ENCODE data around the gene RARS1. TPM values are rescaled to one million over a fixed set of nuclear protein-coding genes. Genes with fewer than 3 reads are reported as not detected.

The RARS1 gene
- total and polyA plus RNA-seq, 2 of the 8 experiments (the other 6 are each of a cell fraction or from before 2014, with no cell fraction given): 30.2 to 108 TPM

DNA sequence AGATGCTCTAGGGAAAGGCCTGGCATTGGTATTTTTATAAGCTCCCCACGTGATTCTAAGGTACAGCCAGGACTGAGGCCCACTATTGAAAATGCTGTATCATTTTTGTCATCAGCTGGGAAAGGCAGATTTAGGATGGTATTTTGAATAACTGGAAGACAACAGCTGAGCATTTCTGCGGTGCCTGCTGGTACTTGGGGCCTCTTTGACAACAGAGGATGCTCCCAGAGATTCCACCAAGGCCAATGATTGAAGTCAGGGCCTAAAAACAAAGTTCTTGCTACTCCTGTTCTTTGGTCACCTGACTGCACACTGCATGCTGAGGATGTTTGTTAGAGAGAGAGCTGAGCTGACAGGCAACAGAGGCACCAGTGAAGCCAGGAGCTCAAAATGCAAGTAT lies 50.9 kb downstream of the RARS1 start:
- Histone ChIP-seq H3K9me3 (ENCODE audit: insufficient read depth in 2 of 2, low read depth in 1 of 2, low read length in 1 of 2) (no peaks in the 10 kb centered on the region), H3K79me2 (ENCODE audit: control insufficient read depth in 1 of 2, insufficient read depth in 2 of 2, low read length in 2 of 2) (no peaks in the 10 kb centered on the region), H3K4ac (replicated peaks; ENCODE audit: insufficient read length, low read depth, low read length) (no peak overlapping the region), H2BK15ac (ENCODE audit: low read length) (no peak overlapping the region), H3K36me3 (ENCODE audit: control insufficient read depth in 2 of 4, insufficient read depth in 4 of 4, low read length in 3 of 4) (no peaks in the 10 kb centered on the region), H2AK5ac (ENCODE audit: low read depth, low read length) (no peak overlapping the region), H3K23ac (ENCODE audit: insufficient read length) (no peak overlapping the region), H2BK120ac (replicated peaks; ENCODE audit: low read depth, low read length) (no peak overlapping the region), H4K8ac (ENCODE audit: extremely low read depth, insufficient read depth, low read length) (no peak overlapping the region), H2BK5ac (ENCODE audit: low read depth, low read length) (no peak overlapping the region), H3K4me2 (ENCODE audit: insufficient read depth in 1 of 2, low read depth in 2 of 2, low read length in 2 of 2) (no peak overlapping the region), H3K23me2 (ENCODE audit: low read depth, low read length) (0 out of 2 replicates have a peak, but pooled peaks cover 2% of the 10 kb centered on the region), H4K5ac (ENCODE audit: insufficient read length, low read depth, low read length) (no peak overlapping the region), H3K9ac (replicated peaks in 1 of 4; ENCODE audit: extremely low read depth in 1 of 4, low read depth in 3 of 4, low read length in 3 of 4) (no peak overlapping the region), H3K4me1 (replicated peaks in 1 of 4; ENCODE audit: control insufficient read depth in 3 of 4, insufficient read depth in 4 of 4, low read length in 3 of 4) (peaks cover 0 to 4% (median 0%) of the 10 kb centered on the region in 4 experiments; a peak in 3 of 7 replicates), H4K20me1 (replicated peaks in 1 of 2; ENCODE audit: control insufficient read depth in 1 of 2, insufficient read depth in 2 of 2, low read length in 2 of 2) (no peaks in the 10 kb centered on the region), H4K91ac (replicated peaks; ENCODE audit: insufficient read length, low read length) (no peak overlapping the region), H2BK20ac (ENCODE audit: low read length) (no peak overlapping the region), H3K79me1 (ENCODE audit: low read depth, low read length) (no peaks in the 10 kb centered on the region), H2AFZ (ENCODE audit: low read length) (no peak overlapping the region), H3K27me3 (replicated peaks in 1 of 4; ENCODE audit: control insufficient read depth in 3 of 4, extremely low read depth in 1 of 4, insufficient read depth in 3 of 4, low read length in 3 of 4) (no peaks in the 10 kb centered on the region), H3K4me3 (ENCODE audit: extremely low read depth in 1 of 4, insufficient read depth in 2 of 4, low read depth in 3 of 4, low read length in 4 of 4) (no peak overlapping the region), H2BK12ac (ENCODE audit: low read depth, low read length) (no peak overlapping the region), H3K56ac (replicated peaks; ENCODE audit: insufficient read length, low read depth, low read length) (no peak overlapping the region), H3K18ac (ENCODE audit: extremely low read depth, low read length) (no peak overlapping the region; the same call in 1 of the 2 replicates), H3K14ac (ENCODE audit: insufficient read length) (no peak overlapping the region), H3K27ac (ENCODE audit: low read depth, low read length) (no peak overlapping the region)
- POLR2A ChIA-PET (ENCODE audit: partially characterized antibody): interaction anchor here (0.7 to 1.2 kb wide), 3 partner anchors 9 to 316 kb away, joined by 3 to 4 read pairs (median 3); no protein-coding TSS in a partner anchor
- WGBS, 2 experiments (ENCODE audit: extremely low coverage in 1 of 2, insufficient coverage in 1 of 2, insufficient read length in 1 of 2, insufficient replicate concordance in 2 of 2, low coverage in 1 of 2, low lambda C conversion rate in 2 of 2, missing lambda C conversion rate in 1 of 2): 88% methylated on average over 2 of the region's 2 CpGs; no CpG with 5 or more reads in 1 of the 2 experiments
- DNase-seq (ENCODE audit: low read depth in 1 of 2, low spot score in 2 of 2): no peak
- FAIRE-seq: no peak
- TF ChIP-seq NRF1 (IDR thresholded peaks at IDR 0.05; ENCODE audit: low read depth, low read length): no peak
- no peak for TF ChIP-seq HDAC2 (IDR thresholded peaks at IDR 0.05; ENCODE audit: borderline replicate concordance in 1 of 2, low read depth in 2 of 2, low read length in 2 of 2)
- TF ChIP-seq TBP (IDR thresholded peaks at IDR 0.05; ENCODE audit: low read depth, low read length): no peak
- TF ChIP-seq RXRA (IDR thresholded peaks at IDR 0.05; ENCODE audit: insufficient read depth, low read depth, low read length): no peak
- TF ChIP-seq CHD2 (IDR thresholded peaks at IDR 0.05; ENCODE audit: low read length): no peak
- no peak for TF ChIP-seq POLR2A (IDR thresholded peaks at IDR 0.05; ENCODE audit: control extremely low read depth in 1 of 2, low read depth in 2 of 2, low read length in 2 of 2)
- CTCF ChIA-PET (ENCODE audit: partially characterized antibody): interaction anchor here (0.6 to 0.7 kb wide), 2 partner anchors 64 to 293 kb away, joined by 3 read pairs; no protein-coding TSS in a partner anchor
